ENCODE measurements around the gene EIF3A. TPM values are rescaled to one million over a fixed set of nuclear protein-coding genes. Genes with fewer than 3 reads are reported as not detected.

The EIF3A gene
- polyA plus RNA-seq, 1 donor from 2014 or later, result 38.6 TPM

- H3K79me2 ChIP-seq (replicated peaks; ENCODE audit: insufficient read depth, low read length), result no peaks in the 10 kb centered on the region
- H3K27me3 ChIP-seq (ENCODE audit: insufficient read depth, low read depth, low read length), result no peaks in the 10 kb centered on the region
- no peaks in the 10 kb centered on the region for H3K9me2 ChIP-seq (ENCODE audit: insufficient read depth, low read length)
- no peak overlapping the region for H3K9ac ChIP-seq (ENCODE audit: low read length)
- TF ChIP-seq RAD21 (conservative IDR thresholded peaks at IDR 0.05) (no peak), TAF1 (IDR thresholded peaks at IDR 0.05; ENCODE audit: low read depth) (no peak), SMC3 (conservative IDR thresholded peaks at IDR 0.05; ENCODE audit: poor library complexity) (no peak), MXI1 (conservative IDR thresholded peaks at IDR 0.05; ENCODE audit: poor library complexity, severe bottlenecking) (no peak), POLR2AphosphoS5 (IDR thresholded peaks at IDR 0.05) (no peak), REST (IDR thresholded peaks at IDR 0.05; ENCODE audit: borderline replicate concordance) (no peak), EZH2 (IDR thresholded peaks at IDR 0.05; ENCODE audit: borderline replicate concordance, insufficient read depth, low read length, poor library complexity, severe bottlenecking) (no peak), EP300 (conservative IDR thresholded peaks at IDR 0.05; ENCODE audit: poor library complexity, severe bottlenecking) (no peak)
- TF ChIP-seq, protein P1, sequence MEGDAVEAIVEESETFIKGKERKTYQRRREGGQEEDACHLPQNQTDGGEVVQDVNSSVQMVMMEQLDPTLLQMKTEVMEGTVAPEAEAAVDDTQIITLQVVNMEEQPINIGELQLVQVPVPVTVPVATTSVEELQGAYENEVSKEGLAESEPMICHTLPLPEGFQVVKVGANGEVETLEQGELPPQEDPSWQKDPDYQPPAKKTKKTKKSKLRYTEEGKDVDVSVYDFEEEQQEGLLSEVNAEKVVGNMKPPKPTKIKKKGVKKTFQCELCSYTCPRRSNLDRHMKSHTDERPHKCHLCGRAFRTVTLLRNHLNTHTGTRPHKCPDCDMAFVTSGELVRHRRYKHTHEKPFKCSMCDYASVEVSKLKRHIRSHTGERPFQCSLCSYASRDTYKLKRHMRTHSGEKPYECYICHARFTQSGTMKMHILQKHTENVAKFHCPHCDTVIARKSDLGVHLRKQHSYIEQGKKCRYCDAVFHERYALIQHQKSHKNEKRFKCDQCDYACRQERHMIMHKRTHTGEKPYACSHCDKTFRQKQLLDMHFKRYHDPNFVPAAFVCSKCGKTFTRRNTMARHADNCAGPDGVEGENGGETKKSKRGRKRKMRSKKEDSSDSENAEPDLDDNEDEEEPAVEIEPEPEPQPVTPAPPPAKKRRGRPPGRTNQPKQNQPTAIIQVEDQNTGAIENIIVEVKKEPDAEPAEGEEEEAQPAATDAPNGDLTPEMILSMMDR (IDR thresholded peaks at IDR 0.05; ENCODE audit: poor library complexity, severe bottlenecking), result no peak
- no peaks in the 10 kb centered on the region for H3F3A ChIP-seq (ENCODE audit: insufficient read depth, low read length, poor library complexity, severe bottlenecking)
- H3K27ac ChIP-seq (ENCODE audit: low read length), result no peak overlapping the region
- H3K4me3 ChIP-seq (ENCODE audit: low read length), result no peak overlapping the region
- no peak overlapping the region for H2AFZ ChIP-seq (ENCODE audit: low read depth, low read length)
- H3K4me2 ChIP-seq (ENCODE audit: low read length), result no peak overlapping the region
- H4K20me1 ChIP-seq (ENCODE audit: insufficient read depth), result no peaks in the 10 kb centered on the region
- H3K9me3 ChIP-seq (ENCODE audit: low read length), result no peaks in the 10 kb centered on the region
- no peaks in the 10 kb centered on the region for H3K36me3 ChIP-seq (ENCODE audit: insufficient read depth, low read length)
These were observed 57.6 kb downstream of the EIF3A start for GRCh38 chr10:119022846-119023552.

- Histone ChIP-seq H3K79me2 (replicated peaks; ENCODE audit: insufficient read depth, low read length) (no peaks in the 10 kb centered on the region), H3K9me2 (ENCODE audit: insufficient read depth, low read length) (no peaks in the 10 kb centered on the region), H3K27me3 (ENCODE audit: insufficient read depth, low read depth, low read length) (no peaks in the 10 kb centered on the region), H3K27ac (ENCODE audit: low read length) (no peak overlapping the region), H3K36me3 (ENCODE audit: insufficient read depth, low read length) (no peaks in the 10 kb centered on the region), H3K4me3 (ENCODE audit: low read length) (no peak overlapping the region), H3K4me2 (ENCODE audit: low read length) (no peak overlapping the region), H4K20me1 (ENCODE audit: insufficient read depth) (no peaks in the 10 kb centered on the region), H3K9me3 (ENCODE audit: low read length) (no peaks in the 10 kb centered on the region), H3K9ac (ENCODE audit: low read length) (no peak overlapping the region), H3F3A (ENCODE audit: insufficient read depth, low read length, poor library complexity, severe bottlenecking) (no peaks in the 10 kb centered on the region), H2AFZ (ENCODE audit: low read depth, low read length) (no peak overlapping the region)
- TF ChIP-seq, protein P1 (IDR thresholded peaks at IDR 0.05; ENCODE audit: poor library complexity, severe bottlenecking), result no peak
- TF ChIP-seq POLR2AphosphoS5 (IDR thresholded peaks at IDR 0.05), result no peak
These were observed 60.0 kb downstream of the EIF3A start for GRCh38 chr10:119020627-119020946.
